Loucy (cell line): ENCODE results near the gene ZNF583.
A peak's percentile ranks its signal among the peaks of the same experiment; 100 is the strongest.

Source experiments
- H2AFZ ChIP-seq: fragments of 200-600 bp; sonication (generic); 2 replicates; pipeline ENCODE4 v1.6.0; 2016; ENCODE audit warnings: antibody characterized with exemption, mild to moderate bottlenecking, low read length, moderate library complexity
- H3F3A ChIP-seq: fragments of 200-600 bp; 2 replicates; pipeline ENCODE4 v1.6.0; 2016; ENCODE audit warnings: antibody characterized with exemption, low read depth, mild to moderate bottlenecking
- H3K27me3 ChIP-seq: fragments of 200-600 bp; sonication (generic); 2 replicates; pipeline ENCODE4 v1.6.1; 2014; ENCODE audit warnings: low read length, mild to moderate bottlenecking; ENCODE audit not compliant: insufficient read depth, poor library complexity, severe bottlenecking
- H3K36me3 ChIP-seq: fragments of 200-600 bp; sonication (generic); 2 replicates; pipeline ENCODE4 v1.6.1; 2016; ENCODE audit warnings: low read length; ENCODE audit not compliant: insufficient read depth
- H3K4me1 ChIP-seq: fragments of 200-600 bp; sonication (generic); 2 replicates; pipeline ENCODE4 v1.5.1; 2014; ENCODE audit warnings: low read length, mild to moderate bottlenecking; ENCODE audit not compliant: insufficient read depth, poor library complexity, severe bottlenecking
- H3K4me2 ChIP-seq: fragments of 200-600 bp; sonication (generic); 2 replicates; pipeline ENCODE4 v1.6.0; 2014; ENCODE audit warnings: antibody characterized with exemption, low read length, low read depth, mild to moderate bottlenecking; ENCODE audit not compliant: poor library complexity, severe bottlenecking
- H3K4me3 ChIP-seq: fragments of 200-600 bp; sonication (generic); 2 replicates; pipeline ENCODE4 v1.5.1; 2014; ENCODE audit warnings: low read length, mild to moderate bottlenecking, mixed read lengths; ENCODE audit not compliant: poor library complexity, severe bottlenecking
- H3K79me2 ChIP-seq: fragments of 200-600 bp; sonication (generic); 2 replicates; pipeline ENCODE4 v1.6.1; 2014; ENCODE audit warnings: low read length; ENCODE audit not compliant: insufficient read depth
- H3K9ac ChIP-seq: fragments of 200-600 bp; sonication (generic); 2 replicates; pipeline ENCODE4 v1.6.0; 2014; ENCODE audit warnings: mild to moderate bottlenecking, low read depth, low read length, moderate library complexity; ENCODE audit not compliant: poor library complexity, severe bottlenecking
- H3K9me2 ChIP-seq: fragments of 200-600 bp; sonication (generic); replicated peaks from 2 replicates; pipeline ENCODE4 v1.6.1; 2016; ENCODE audit warnings: low read depth, low read length, mixed read lengths
- H3K9me3 ChIP-seq: fragments of 200-600 bp; sonication (generic); 2 replicates; pipeline ENCODE4 v1.6.1; 2014; ENCODE audit warnings: mild to moderate bottlenecking, antibody characterized with exemption, low read length, low read depth; ENCODE audit not compliant: insufficient read depth
- H4K20me1 ChIP-seq: fragments of 200-600 bp; sonication (generic); 2 replicates; pipeline ENCODE4 v1.6.0; 2014; ENCODE audit warnings: antibody characterized with exemption, low read length, mild to moderate bottlenecking; ENCODE audit not compliant: insufficient read depth, poor library complexity, severe bottlenecking
- CTCF ChIP-seq: fragments of 200-600 bp; sonication (generic); conservative IDR thresholded peaks from 2 replicates; pipeline ENCODE4 v1.5.1; 2014; ENCODE audit warnings: mild to moderate bottlenecking, antibody characterized with exemption, low read length
- EZH2phosphoT487 ChIP-seq: fragments of 200-600 bp; IDR thresholded peaks from 2 replicates; pipeline ENCODE4 v1.6.1; 2018; ENCODE audit warnings: antibody characterized with exemption, mild to moderate bottlenecking, moderate library complexity, borderline replicate concordance

The ZNF583 gene

GRCh38 chr19:56403261-56403660, 871 bp upstream of the ZNF583 start:
- Histone ChIP-seq H3K4me3 (peak overlapping the region; percentile 95), H3K4me1 (peaks cover 13% of the 10 kb centered on the region), H3K27me3 (no peaks in the 10 kb centered on the region), H3K4me2 (peak overlapping the region; percentile 81), H3K9me2 (no peaks in the 10 kb centered on the region), H3K9ac (peak overlapping the region; percentile 82), H3F3A (no peaks in the 10 kb centered on the region), H3K79me2 (peaks cover 12% of the 10 kb centered on the region; the same call in 1 of the 2 replicates), H2AFZ (peak overlapping the region; percentile 98), H3K36me3 (no peaks in the 10 kb centered on the region), H3K9me3 (no peaks in the 10 kb centered on the region; the same call in 1 of the 2 replicates), H4K20me1 (no peaks in the 10 kb centered on the region)
- no peak for TF ChIP-seq EZH2phosphoT487
- TF ChIP-seq CTCF = no peak

- Histone ChIP-seq H3K4me3 (peak overlapping the region; percentile 95), H3K36me3 (peaks cover 8% of the 10 kb centered on the region; the same call in 1 of the 2 replicates), H3K9ac (peak overlapping the region; percentile 82), H3K4me1 (peaks cover 13% of the 10 kb centered on the region), H3F3A (no peaks in the 10 kb centered on the region), H3K4me2 (peak overlapping the region; percentile 81), H3K9me2 (no peaks in the 10 kb centered on the region), H2AFZ (peak overlapping the region; percentile 98), H4K20me1 (no peaks in the 10 kb centered on the region), H3K9me3 (no peaks in the 10 kb centered on the region; the same call in 1 of the 2 replicates), H3K27me3 (no peaks in the 10 kb centered on the region), H3K79me2 (peaks cover 12% of the 10 kb centered on the region; the same call in 1 of the 2 replicates)
- TF ChIP-seq EZH2phosphoT487 (no peak), CTCF (no peak)
Observed at GRCh38 chr19:56404705-56405056, 549 bp downstream of the ZNF583 start.

GRCh38 chr19:56405062-56405461, 930 bp downstream of the ZNF583 start:
- peaks cover 12% of the 10 kb centered on the region; the same call in 1 of the 2 replicates for H3K79me2 ChIP-seq
- no peaks in the 10 kb centered on the region for H3K27me3 ChIP-seq
- peak overlapping the region; percentile 95 for H3K4me3 ChIP-seq
- TF ChIP-seq EZH2phosphoT487 = no peak
- peak overlapping the region; percentile 81 for H3K4me2 ChIP-seq
- peaks cover 10% of the 10 kb centered on the region; the same call in 1 of the 2 replicates for H3K36me3 ChIP-seq
- H3F3A ChIP-seq = no peaks in the 10 kb centered on the region
- 0 out of 2 replicates have a peak overlapping the region, but pooled peaks have one; percentile 98 for H2AFZ ChIP-seq
- peak overlapping the region; percentile 82 for H3K9ac ChIP-seq
- peaks cover 3% of the 10 kb centered on the region; the same call in 1 of the 2 replicates for H3K9me3 ChIP-seq
- no peaks in the 10 kb centered on the region for H3K9me2 ChIP-seq
- H4K20me1 ChIP-seq = no peaks in the 10 kb centered on the region
- H3K4me1 ChIP-seq = peaks cover 13% of the 10 kb centered on the region
